Measurements from ENCODE around the gene NOTCH1.

- no peak for TF ChIP-seq POLR2A (IDR thresholded peaks at IDR 0.05)
- TF ChIP-seq, protein P1, sequence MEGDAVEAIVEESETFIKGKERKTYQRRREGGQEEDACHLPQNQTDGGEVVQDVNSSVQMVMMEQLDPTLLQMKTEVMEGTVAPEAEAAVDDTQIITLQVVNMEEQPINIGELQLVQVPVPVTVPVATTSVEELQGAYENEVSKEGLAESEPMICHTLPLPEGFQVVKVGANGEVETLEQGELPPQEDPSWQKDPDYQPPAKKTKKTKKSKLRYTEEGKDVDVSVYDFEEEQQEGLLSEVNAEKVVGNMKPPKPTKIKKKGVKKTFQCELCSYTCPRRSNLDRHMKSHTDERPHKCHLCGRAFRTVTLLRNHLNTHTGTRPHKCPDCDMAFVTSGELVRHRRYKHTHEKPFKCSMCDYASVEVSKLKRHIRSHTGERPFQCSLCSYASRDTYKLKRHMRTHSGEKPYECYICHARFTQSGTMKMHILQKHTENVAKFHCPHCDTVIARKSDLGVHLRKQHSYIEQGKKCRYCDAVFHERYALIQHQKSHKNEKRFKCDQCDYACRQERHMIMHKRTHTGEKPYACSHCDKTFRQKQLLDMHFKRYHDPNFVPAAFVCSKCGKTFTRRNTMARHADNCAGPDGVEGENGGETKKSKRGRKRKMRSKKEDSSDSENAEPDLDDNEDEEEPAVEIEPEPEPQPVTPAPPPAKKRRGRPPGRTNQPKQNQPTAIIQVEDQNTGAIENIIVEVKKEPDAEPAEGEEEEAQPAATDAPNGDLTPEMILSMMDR (IDR thresholded peaks at IDR 0.05), result no peak
These were observed 10.8 kb downstream of the NOTCH1 start for GRCh38 chr9:136535070-136535469.

All from Peyer's patch (tissue), 4 donors.